NCI-H345 (cell line): ENCODE data around the gene GPRIN1.

Experiments
- DNase-seq: peaks from one replicate; lab custom pipeline; 2025; lab: John Stamatoyannopoulos, UW

Gene GPRIN1

DNA sequence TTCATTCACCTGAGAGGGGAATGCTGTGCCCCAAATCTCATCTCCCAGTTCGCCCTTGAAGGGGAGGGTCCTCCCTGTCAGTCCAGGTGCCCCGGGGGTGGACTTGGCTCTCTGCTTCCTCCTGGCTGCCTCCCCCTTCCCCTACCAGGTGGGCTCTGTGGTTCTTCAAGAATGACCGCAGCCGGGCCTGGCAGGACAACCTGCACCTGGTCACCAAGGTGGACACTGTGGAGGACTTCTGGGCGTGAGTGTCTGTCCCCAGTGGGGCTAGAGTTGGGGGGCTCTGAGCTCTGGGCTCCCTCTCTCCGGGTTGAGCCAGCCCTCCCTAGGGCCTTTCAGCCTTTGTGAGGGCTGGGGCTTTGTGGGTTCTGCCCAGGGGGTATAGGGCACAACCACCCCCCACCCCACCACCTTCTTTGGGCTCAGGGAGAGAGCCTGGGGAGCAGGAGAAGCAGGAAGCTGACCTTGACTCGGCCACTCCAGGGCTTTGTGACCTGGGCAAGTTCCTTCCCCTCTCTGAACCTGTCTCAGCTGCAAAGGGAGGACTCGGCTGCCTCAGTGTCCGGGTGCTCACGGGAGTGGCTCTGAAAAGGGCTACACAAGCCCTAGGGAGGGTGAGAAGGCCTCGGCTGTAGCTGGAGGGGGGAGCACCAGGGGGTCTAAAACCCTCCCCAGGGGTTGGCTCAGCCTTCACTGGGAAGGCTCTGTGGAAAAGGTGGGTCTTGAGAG is 33.7 kb upstream of the GPRIN1 start:
- no peak for DNase-seq

DNA sequence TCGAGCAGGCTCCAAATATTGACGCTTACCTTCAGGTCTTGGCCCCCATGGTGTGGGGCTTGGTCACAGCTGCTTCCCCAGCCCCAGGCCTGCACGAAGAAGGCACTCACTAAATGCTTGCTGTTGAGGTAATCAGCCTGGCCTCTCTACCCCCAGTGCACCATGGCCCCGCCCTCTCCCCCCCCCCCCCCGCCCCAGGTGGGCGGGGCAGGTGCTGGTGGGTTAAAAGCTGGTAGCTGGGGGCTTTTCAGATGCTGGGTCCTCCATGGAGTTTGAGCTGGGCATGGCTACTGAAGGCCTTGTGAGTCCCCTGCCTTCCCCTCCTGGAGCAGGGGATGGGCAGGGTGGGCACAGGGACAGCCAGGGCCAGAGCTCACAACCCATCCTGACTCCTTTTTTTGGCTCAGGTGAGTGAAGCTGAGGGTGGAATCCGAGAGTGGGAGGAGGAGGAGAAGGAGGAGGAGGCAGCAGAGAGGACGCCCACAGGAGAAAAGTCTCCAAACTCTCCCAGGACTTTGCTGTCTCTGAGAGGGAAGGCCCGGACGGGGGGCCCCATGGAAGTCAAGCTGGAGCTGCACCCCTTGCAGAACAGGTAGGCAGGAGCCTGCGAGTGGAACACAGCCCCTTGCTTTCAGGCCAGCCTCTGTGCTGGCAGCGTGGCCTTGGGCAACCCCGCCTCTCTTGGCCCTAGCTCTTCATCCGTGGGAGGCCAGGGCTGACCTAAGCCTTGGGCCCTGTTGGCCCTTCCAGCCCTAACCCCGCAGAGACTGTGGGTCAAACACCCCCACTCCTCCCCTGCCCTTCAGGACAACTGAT is 32.9 kb upstream of the GPRIN1 start:
- no peak for DNase-seq

DNA sequence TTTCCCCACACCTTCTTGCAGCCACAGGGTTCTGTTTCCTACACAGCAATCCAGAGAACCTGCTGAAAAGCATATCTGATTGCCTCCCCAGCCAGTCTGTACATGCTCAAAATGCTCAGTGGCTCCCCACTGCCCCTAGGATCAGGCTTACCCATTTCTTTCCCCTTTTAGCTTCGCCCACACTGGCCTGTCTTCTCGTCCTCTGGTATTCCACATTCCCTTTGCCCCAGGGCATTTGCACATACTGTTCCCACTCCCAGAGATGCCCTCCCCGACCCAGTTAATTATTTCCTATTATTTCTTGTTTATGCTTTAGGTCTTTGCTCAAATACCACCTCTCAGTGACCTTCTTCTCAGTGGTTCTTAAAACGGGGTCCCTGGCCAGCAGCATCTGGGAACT is 30.7 kb upstream of the GPRIN1 start:
- DNase-seq: no peak

DNA sequence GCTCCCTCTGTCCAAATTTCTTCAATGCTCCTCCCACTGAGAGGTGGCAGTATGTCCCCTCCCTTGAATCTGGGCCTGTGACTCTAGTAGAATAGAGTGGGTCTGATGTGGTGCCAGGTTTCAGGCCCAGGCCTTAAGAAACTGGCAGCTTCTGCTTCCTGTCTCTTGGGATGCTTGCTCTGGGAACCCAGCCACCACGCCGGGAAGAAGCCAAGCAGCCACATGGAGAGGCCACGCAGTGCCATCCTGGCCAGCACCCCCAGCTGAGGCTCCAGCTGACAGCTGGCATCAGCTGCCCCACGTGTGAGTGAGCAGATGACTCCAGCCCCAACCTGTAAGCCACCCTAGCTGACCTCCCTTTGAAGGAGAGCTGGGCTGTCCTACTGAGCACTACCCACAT is 30.0 kb upstream of the GPRIN1 start:
- no peak for DNase-seq

DNA sequence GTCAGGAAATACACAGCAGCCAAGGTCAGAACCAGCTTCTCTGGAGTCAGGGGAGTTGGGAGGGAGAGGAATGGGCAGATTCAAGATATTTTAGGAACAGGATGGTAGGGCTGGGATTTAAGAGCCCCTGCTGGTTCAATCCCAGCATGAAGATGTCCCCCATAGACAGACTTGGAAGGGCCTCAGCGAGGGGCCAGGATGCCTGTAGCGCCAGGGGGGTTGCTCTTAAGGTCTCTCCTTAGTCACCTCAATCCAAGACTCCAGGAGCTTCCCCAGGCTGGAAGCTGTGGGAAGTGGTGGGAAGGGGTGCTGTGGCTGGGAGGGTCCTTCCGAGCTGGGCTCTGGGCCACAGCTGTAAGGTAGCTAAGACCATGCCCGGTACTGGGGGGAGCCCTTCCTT is 29.3 kb upstream of the GPRIN1 start:
- DNase-seq: no peak

DNA sequence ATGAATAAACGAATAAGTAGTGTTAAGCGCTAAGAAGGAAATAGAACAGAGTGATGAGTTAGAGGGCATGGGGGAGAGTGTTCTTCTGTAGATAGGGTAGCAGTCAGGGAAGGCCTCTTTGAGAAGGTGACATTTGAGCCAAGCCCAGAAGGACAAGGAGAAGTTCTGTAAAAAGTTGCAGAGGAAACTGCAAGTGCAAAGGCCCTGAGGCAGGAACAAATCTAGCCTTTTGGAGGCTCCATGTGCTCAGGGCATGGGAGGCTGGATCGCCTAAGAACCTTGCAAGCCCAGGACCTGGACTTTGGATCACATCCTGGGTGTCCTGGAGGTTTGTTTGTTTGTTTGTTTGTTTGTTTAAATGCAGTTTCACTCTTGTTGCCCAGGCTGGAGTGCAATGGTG is 28.5 kb upstream of the GPRIN1 start:
- no peak for DNase-seq

DNA sequence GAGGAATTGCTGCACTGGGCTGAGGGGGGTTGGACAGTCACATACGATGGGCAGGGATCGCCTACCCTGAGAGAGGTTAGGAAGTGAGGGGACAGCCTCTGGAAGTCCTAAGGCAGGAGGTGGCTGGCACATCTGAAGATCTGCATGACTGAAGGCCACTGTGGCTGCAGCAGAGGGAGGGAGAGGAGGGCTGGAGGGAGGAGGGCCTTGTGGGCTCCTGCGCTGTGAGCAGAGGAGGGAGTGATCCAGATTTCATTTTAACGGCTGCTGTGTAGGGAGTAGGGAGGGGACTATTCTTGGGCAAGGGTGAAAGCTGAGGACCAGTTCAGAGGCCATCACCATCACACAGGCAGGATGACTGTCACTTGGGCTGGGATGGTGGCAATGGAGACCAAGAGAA is 27.6 kb upstream of the GPRIN1 start:
- no peak for DNase-seq

DNA sequence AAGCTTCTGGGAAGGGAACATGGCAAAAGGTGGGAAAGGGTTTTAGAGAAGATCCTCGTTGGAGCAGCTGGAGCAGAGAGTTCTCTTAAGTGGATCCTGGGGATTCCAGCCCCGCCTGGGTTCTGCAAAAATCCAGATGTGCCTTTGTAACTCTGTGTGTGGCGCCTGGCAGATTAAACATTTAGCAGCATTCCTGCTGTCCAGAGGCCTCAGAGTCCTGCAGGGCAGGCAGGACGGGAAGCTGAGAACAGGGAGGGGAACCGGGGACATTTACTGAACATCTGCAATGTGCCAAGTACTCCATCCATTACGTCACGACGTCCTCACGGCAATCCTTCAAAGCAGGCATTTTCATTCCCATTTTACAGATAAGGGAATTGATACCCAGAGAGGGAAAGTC is 26.5 kb upstream of the GPRIN1 start:
- DNase-seq: no peak

DNA sequence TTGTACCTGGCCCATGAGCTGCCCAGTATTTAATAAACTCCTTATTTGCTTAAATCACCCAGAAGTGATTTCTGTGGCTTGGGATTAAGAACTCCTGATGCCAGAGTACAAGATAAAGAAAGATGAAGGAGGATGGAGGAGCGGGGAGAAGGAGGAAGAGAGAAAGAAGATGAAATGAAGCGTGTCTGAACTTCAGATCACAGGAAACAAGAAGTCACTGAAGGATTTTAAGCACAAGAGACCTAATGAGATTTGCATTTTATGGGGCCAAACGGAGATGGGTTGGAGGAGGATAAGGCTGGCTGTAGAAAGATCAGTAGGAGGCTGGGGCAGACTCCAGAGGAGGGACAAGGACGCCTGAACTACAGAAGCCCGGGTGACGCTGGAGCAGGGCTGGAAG is 23.6 kb upstream of the GPRIN1 start:
- no peak for DNase-seq

DNA sequence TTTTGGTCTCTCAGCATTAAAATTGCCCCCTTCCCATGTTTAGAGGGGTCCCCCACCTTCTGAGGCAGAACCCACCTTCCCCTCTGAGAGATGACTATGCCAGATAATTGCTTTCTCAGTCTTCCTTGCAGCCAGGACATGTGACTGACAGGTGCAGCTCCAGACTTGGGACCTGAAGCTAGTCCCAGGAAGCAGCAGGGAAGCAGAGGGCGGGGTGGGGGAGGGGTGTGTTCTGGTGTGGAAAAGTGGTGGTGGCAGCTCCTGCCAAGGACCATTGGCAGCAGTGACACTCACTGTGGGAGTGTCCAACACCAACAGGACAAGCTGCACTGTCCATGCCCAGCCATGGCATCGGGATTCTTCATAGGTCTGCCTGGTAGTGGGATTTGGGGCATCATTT is 22.8 kb upstream of the GPRIN1 start:
- peak; percentile 18 for DNase-seq

DNA sequence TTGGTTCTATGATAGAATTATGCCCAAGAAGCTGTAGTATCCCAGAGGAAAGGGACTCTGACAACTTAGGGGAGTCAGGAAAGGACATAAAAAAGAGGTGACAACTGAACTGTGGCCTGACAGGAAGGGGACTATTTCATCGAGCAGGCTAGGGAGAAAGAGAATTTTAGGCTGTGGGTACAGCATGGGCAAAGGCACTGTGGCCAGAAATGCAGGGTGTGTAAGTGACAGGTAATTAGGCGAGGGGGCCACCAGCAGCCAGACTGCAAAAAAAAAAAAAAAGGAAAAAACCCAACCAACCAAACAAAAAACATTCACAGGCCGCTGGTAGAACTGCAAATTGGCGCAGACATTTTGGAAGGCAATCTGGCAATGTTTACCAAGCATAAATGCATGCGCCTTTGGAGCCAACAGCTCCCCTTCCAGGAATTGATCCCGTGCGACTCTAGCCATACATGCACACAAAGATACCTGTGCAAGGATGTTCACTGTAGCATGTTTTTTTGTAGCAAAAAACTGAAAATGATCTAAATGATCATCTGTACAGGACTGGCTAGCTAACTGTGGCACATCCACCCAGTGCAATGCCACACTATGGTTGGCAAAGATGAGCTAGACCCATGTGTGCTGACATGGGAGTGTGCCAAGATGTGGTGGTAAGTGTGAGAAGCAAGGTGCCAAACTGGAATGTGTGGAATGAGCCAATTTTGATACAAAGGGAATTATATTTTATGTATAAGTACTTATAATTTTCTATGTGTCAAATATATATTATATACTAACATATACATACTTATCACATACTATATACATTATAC is 21.6 kb upstream of the GPRIN1 start:
- DNase-seq: no peak

DNA sequence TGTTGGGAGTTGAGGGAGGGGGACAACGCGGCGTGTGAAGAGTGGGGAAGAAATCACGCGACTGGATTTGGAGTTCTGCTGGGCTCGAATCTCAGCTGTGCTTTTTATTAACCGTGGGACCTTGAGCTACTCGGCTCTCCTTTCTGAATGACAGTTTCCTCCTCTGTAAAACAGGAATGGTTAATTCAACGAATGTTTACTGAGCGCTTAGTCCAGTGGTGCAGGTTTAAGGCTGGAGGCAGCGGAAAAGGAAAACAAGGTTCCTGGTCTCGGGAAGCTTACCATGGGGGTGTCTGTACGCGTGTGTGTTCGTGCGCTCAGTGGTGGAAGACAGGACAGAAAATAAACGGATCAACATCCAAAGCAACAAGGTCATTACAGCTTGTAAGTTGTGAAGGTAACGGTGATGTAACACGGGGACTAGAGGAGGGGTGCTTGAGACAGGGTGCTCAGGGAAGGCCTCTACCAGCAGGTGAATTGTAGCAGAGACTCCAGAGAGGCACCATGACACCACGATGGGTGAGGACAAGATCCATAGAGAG is 20.8 kb upstream of the GPRIN1 start:
- no peak for DNase-seq

DNA sequence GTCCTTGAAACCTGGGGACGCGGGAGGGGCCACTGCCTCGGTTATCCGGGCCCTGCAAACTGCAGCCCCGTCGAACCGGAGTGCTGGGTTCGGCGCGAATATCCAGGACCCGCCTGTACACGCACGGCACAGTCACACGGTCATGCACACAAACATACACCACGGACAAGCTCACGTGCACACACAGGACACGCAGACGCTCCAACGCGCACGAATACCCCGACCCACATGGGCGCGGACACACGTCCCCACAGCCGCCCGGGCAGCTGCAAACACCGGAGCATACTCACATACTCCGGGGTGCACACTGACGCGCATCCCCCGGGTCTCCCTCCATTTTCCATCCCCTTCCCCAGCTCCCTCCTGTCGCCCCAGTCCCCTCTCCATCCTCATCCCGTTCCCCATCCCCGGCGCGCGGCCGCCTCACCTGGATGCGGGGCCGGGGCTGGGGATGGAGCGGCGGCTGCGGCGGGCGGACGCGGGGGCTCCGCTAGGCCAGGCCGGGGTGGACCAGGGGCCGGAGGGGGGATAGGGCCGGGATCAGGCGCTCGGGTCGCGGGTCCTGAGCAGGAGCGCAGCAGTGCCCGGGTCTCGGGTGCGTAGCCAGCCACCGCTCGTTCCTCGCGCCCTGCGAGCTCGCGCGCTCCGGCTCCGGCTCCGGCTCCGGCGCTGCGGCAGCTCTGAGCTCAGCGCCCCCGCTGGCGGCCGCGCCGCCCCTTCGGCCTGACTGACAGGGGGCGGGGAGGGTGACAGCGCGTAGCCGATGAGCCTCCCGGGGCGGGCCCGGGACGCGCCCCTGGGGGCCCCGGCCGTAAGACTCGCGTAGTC is 20.1 kb upstream of the GPRIN1 start, which contains the start of the genes EIF4E1B and SNCB:
EIF4E1B (plus strand) TSS at position 823 of the 828 bp plus-strand sequence. CDS start 12,113 bp downstream, outside the sequence.
SNCB (minus strand) TSS at position 682 of the 828 bp plus-strand sequence. CDS start 880 bp downstream, outside the sequence.
- DNase-seq: peak; percentile 81

DNA sequence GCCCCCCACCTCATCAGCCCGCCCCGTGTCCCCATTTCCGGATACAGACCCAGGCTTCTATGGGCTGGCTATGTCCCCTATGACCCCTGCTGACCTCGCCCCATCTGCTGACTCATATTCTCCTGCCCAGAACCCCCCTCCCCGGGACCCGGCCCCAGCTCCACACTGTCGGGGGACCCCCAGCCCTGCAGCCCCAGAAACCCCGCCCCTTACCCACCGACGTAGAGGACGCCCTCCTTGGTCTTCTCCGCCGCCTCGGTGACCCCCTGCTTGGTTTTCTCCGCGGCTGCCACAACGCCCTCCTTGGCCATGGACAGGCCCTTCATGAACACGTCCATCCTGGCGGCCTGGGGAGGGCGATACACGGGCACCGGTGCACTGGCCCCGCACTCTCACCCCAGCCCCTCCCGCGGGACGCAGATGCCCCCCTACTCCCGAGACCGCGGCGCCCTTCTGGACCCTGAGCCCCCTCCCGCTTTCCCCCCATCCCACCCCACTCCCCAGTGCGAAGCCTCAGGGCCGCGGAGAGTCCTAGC is 19.4 kb upstream of the GPRIN1 start:
- no peak for DNase-seq

DNA sequence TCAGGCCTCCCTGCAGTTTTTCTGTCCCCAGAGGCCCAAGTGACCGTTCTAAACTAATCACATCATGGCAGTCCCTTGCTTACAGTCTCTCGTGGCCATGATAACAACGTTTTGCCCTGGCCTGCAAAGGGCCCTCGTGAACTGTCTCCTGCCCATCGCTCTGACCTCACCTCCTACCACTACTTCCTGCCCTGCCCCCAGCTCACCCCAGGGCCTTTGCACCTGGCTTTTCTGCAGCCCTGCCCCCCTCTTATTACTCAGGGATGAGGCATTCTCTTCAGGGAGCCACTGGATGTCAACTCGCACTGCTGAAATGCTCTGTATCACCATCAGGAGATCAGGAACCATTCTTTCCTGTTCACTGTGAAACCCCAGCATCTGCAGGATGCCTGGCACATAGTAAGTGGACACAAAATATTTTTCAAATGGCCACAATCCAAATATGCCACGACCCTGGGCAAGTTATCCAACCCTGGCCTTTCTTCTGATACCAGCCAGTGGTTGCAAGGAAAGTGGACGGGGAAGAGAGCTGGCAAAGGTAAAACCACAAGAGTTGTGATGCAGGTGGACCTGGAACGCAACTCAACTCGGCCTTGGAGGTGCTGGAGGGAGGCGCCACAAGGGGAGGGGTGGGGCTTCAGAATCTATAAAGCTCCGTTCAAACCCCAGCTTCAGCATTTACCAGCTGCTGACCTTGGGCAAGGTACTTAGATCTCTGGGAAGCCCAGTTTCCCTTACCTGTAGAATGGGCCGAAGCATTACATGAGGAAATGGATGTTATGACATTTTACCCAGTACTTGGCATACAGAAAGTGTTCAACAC is 18.7 kb upstream of the GPRIN1 start:
- no peak for DNase-seq

DNA sequence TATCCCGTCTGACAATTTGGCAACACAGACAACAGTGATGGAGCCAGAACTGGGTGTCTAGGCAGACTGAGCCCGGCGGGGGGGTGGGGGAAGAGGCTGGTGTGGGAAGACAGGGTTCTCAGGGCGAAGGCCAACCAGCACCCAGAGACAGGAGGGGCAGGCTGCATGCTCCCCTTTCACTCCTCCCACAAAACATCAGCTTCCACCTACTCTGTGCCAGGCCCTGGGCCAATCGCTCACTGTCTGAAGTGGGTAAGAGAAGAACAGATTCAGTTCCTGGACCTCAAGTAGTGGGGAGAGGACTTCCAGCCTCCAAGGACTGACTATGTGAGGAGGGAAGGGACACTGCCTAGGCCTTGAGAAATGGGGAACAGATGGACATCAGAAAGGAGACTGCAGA is 17.6 kb upstream of the GPRIN1 start:
- no peak for DNase-seq

DNA sequence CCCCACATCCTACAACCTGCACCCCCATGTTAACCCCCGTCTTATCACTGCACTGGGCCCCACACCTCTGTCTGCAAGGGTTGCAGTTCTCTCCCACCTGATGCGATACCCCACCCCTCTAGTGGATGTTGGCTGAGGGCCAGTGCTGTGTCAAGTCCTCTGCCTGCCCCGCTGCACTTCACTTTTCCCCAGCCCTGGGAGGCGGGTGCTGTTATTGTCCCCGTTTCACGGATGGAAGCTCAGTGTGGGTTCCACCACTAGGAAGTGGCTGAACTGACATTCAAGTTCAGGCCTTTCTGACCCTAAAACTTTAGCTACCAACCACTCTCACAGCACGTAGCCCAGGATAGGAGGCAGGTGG is 16.9 kb upstream of the GPRIN1 start:
- no peak for DNase-seq

DNA sequence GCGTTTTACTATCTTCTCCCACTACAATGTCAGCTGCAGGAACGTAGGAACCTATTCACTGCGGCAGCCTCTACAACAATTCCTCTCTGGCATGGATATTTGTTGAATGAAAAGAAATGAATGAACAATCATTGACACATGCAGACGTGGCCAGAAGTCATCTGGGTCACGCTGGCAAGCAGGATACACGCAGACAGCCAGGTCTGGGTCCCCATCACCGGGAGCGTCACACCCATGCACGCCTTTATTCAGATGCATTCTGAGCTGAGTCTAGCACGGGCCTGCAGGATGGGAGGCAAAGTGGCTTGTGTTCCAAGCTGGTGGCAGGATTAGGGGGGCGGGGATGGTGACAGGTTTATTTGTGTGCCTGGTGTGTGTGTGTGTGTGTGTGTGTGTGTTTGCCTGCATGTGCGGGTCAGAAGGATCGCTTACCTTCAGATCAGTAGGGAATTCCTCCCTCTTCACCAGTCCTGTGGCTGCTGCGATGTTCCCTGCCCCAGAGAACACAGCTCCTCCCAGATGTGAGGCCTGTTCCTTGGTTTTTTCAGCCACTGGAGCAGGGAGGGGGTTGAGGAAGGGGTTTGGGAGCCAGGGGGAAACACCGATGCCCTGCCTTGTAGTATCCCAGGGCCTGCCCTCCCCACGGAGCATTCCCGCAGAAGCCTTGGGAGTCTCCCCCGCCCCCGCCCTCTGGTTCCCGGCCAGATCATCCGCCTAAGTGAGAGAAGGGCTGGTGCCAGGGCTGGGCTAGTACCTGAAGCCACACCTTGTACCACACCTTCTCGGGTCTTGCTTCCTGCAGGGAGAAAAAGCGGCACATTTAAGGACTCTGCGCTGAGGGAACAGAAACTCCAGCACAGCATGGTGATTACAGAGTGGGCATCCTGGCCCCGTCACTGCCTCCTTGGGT is 16.3 kb upstream of the GPRIN1 start:
- DNase-seq: no peak

DNA sequence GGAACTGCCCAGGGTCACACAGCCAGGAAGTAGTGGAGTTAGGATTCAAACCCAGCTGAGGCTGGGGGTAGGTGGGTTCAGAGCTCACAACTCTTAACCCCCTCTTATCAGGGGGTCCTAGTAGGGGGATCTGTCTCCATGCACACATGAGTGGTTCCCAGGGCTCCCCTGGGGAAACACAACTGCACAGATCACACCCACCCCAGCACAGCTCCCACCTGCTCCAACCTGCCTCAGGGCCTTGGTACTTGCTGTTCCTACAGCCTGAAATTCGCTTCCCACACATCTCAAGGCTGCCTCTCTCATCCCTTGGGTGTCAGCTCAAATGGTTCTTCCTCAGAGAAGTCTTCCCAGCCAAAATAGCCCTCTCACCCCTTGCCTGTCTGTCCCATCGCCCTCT is 15.6 kb upstream of the GPRIN1 start:
- DNase-seq: no peak
